GM21360 (cell line): ENCODE data around the gene GRK5.
"Not testable (repeated sequence)": the region's sequence is repeated elsewhere in the genome, so short reads cannot be mapped to it uniquely, and the experiment has no call there.

Experiments used
- ATAC-seq: cut with Tn5 transposase; IDR thresholded peaks from one replicate; pipeline ENCODE4 v1.9.1; 2021; ENCODE audit warnings: mild to moderate bottlenecking, moderate library complexity; ENCODE audit not compliant: unreplicated experiment

GRK5 gene

GRCh38 chr10:119207366-119207666 is at the start of gene GRK5:
Gene GRK5, plus strand, starts transcription at chr10:119207571. Its CDS starts 347 bp downstream, at chr10:119207918.
- ATAC-seq, result peak; percentile 70

DNA sequence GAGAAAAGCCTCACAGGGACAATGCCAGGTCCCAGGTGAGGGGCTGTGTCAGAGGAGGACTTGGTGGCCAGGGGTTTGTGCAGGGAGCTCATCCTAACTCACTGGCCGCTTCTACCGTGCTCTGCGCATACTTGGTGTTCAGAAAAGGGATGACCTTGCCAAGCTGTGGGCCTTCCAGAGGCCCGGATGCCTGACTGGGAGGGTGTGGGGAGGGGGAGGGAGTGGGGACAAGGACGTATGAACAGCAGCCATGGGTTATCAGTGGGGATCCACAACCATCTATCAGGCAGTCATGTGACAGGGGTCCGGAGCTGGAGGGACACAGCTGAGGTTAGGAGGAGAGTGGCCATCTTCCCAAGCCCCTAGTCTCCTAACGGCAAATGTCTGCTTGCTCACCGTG is 48.0 kb upstream of the GRK5 start:
- ATAC-seq, result no peak

GRCh38 chr10:119161680-119162451 is 45.5 kb upstream of the GRK5 start:
- ATAC-seq, result no peak

DNA sequence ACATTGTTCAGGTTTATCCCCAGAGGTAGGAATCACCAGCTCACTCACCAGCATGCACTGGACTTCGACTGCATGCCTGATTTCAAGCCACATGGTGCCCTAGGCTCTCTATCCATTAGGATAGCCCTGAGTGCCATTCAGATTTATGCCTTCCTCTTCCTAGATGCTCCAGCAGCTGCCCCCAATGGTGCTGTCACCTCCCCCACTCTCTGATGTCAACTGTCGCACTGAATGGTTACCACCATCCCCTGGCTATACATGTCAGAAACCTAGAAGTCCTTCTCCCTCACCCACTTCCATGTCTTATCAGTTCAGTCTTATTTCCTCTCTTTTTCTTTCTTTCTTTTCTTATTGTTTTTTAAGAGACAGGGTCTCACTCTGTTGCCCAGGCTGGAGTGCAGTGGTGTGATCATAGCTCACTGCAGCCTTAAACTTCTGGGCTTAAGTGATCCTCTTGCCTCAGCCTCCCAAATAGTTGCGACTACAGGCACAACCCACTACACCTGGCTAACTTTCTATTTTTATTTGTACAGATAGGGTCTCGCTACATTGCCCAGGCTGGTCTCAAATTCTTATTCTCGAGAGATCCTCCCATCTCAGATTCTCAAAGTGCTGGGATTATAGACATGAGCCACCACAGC is 44.8 kb upstream of the GRK5 start:
- ATAC-seq, result no peak

GRCh38 chr10:119165171-119166117 is 41.9 kb upstream of the GRK5 start, which contains the start of gene SFXN4:
Gene SFXN4, minus strand, starts transcription at chr10:119165714. Its CDS starts 67 bp downstream, at chr10:119165647.
- ATAC-seq, result peak; percentile 84

GRCh38 chr10:119166118-119166500 is 41.3 kb upstream of the GRK5 start:
- no peak for ATAC-seq

DNA sequence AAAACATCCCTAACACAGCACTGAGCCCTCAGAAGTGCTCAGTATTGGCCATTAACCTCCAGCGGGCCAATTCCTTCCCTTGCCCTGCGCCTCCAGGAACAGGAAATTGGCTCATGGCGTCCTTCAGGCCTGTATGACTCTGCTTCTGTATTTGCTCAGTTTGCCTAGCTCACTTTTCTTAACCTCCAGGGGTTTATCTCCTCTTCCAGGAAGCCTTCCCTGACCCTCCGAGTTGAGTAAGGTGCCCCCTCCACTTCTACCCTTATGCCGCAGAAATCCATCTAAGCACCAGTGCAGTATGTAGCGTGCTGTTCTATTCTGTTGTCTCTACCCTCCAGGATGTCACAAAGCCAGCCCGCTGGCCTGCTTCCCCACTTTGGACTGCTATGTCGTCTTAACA is 40.8 kb upstream of the GRK5 start:
- ATAC-seq, result no peak

- no peak for ATAC-seq
Measured at GRCh38 chr10:119167041-119167440, 40.3 kb upstream of the GRK5 start.

- no peak for ATAC-seq
Measured at GRCh38 chr10:119174109-119174508, 33.3 kb upstream of the GRK5 start.

GRCh38 chr10:119176166-119176565 is 31.2 kb upstream of the GRK5 start:
- ATAC-seq, result no peak

DNA sequence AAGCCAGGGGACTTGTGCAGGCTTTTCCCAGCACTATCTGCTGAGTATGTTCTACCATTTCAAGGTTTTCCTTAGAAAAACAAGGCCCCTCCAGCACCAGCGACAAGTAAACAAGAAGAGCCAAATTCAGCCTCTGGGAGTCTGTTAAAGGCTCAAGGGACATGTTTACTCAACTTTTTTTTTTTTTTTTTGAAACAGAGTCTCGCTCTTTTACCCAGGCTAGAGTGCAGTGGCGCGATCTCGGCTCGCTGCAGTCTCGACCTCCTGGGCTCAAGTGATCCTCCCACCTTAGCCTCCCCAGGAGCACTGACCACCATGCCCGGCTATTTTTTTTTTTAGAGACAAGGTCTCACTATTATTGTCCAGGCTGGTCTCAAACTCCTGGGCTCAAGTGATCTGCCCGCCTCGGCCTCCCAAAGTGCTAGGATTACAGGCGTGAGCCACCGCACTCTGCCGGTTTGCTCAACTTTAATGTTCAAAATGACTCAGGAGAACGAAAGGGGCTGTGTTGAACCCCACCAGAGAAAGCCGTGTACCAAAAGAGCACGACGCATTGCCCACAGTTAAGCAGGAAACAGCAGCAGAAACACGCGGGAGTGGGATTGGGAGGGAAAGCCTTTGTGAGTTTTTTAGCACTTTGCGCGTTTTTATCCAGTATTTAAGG is 29.5 kb upstream of the GRK5 start:
- ATAC-seq, result peak; percentile 16

DNA sequence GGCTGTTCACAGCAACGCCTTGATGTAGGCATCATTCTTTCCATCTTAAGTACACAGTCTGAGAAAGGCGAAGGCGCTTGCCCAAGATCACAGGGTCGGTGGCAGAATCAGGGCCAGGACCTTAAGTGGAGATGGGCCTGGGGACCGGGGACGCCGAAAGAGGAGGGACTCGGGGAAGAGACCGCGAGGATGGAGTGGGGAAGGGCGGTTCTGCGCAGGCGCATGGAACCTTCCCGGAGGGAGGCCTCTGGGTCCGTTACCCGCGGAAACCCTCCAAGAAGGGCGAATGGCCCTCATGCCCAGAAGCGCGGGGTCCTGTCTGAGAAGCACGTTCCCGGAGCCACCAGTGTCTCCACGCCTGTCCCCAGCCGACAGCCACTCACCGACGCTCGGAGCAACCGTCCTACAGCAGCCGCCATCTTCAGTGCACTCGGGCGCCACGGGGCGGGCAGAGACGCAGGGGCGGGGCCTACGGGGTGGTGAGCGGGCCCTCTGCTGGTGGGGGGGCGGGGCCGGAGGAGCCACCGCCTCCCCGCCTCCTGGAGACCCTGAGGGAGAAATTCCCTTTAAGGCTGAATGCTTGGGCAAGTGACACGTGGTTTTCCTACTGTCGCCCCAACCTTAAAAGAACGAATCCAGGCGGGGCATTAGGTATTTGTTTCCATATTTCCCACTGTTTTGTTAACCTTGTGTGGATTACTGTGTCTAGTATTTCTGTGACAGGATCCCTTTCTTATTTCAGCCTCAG is 28.8 kb upstream of the GRK5 start, which contains the start of gene PRDX3:
Gene PRDX3, minus strand, starts transcription at position 441 of the 748 bp plus-strand sequence. Its CDS starts 22 bp downstream, at position 419.
- ATAC-seq, result peak; percentile 91

GRCh38 chr10:119180850-119181400 is 26.4 kb upstream of the GRK5 start:
- ATAC-seq, result not testable (repeated sequence)

GRCh38 chr10:119183664-119184412 is 23.5 kb upstream of the GRK5 start:
- no peak for ATAC-seq

DNA sequence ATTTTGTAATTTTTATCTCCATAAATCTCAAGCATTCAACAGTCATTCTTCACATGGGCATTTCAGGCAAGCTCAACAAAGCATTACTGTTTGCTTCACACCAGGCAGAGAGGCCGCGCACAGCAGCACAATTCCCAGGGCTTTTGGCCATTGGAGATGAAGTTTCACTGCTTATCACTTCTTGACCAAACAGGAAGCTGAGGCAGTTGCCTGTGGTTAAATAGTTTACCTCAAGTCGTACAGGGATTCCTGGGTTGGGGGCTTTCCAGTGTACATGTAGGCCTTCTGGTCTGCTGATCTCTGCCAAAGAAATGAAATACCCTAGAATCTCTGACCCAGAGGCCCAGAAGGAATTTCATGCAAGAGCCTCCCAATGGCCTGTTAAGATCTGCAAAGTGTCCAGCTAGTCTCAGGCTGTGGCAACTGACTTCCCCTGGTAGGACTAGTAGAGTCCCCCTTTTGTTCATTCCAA is 17.5 kb upstream of the GRK5 start:
- no peak for ATAC-seq

DNA sequence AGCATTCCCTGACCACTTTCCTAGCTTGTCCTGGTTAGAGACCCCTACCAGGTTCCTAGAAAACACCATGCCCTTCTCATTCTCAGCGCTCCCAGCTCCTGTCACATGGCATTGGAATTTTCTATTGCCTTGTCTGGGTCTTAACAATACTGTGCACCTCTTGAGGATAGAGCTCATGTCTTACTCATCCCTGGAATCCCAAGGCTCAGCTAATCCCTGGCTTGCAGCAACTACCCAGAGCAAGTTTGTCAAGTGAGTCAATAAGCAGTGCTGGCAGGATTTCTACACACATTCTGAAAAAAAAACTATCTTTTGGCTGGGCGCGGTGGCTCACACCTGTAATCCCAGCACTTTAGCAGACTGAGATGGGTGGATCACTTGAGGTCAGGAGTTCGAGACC is 17.0 kb upstream of the GRK5 start:
- no peak for ATAC-seq

- ATAC-seq, result no peak
Measured at GRCh38 chr10:119190954-119191785, 16.2 kb upstream of the GRK5 start.

- ATAC-seq, result no peak
Measured at GRCh38 chr10:119191881-119192280, 15.5 kb upstream of the GRK5 start.
